H1 (cell line): ENCODE measurements around the gene TFAP2C. TPM values are rescaled to one million over a fixed set of nuclear protein-coding genes. Genes with fewer than 3 reads are reported as not detected.

Experiments used
- CTCF ChIA-PET: fragments of 300-600 bp; sonication (Branson Sonifier 250); formaldehyde crosslinking; loops from one replicate; lab custom pipeline; 2021; ENCODE audit not compliant: partially characterized antibody; lab: Charles Lee
- POLR2A ChIA-PET: fragments of 300-600 bp; sonication (Branson Sonifier 250); formaldehyde crosslinking; loops from one replicate; lab custom pipeline; 2021; ENCODE audit warnings: inconsistent platforms; ENCODE audit not compliant: partially characterized antibody; lab: Charles Lee
- DNase-seq, 2 experiments: peaks; one replicate each; pipeline versions ENCODE4 v3.0.0 to v3.0.0-alpha.2; 2010 to 2022; ENCODE audit warnings: low spot score in 2 of 2, low read depth in 1 of 2, mixed read lengths in 1 of 2
- FAIRE-seq: peaks from 2 replicates; lab custom pipeline; 2011; peaks lifted over from hg19 to GRCh38; lab: Jason Lieb, UNC
- H2AFZ ChIP-seq: 2 replicates; pipeline ENCODE4 v1.8.1; 2012; ENCODE audit warnings: low read length, inconsistent platforms
- H2AK5ac ChIP-seq: 2 replicates; pipeline ENCODE4 v1.6.1; 2013; ENCODE audit warnings: low read depth, low read length
- H2BK120ac ChIP-seq: replicated peaks from 2 replicates; pipeline ENCODE3; 2013; ENCODE audit warnings: low read depth, low read length, inconsistent platforms
- H2BK12ac ChIP-seq: 2 replicates; pipeline ENCODE4 v1.6.1; 2013; ENCODE audit warnings: low read depth, low read length
- H2BK15ac ChIP-seq: 2 replicates; pipeline ENCODE4 v1.6.1; 2013; ENCODE audit warnings: low read length
- H2BK20ac ChIP-seq: 2 replicates; pipeline ENCODE4 v1.6.1; 2013; ENCODE audit warnings: low read length
- H2BK5ac ChIP-seq: 2 replicates; pipeline ENCODE4 v1.6.1; 2013; ENCODE audit warnings: low read depth, low read length
- H3K14ac ChIP-seq: 2 replicates; pipeline ENCODE4 v1.6.1; 2013; ENCODE audit warnings: inconsistent platforms; ENCODE audit not compliant: insufficient read length
- H3K18ac ChIP-seq: 2 replicates; pipeline ENCODE4 v1.6.1; 2013; ENCODE audit warnings: low read length; ENCODE audit errors: extremely low read depth
- H3K23ac ChIP-seq: 2 replicates; pipeline ENCODE4 v1.6.1; 2013; ENCODE audit warnings: inconsistent platforms; ENCODE audit not compliant: insufficient read length
- H3K23me2 ChIP-seq: 2 replicates; pipeline ENCODE4 v1.6.1; 2013; ENCODE audit warnings: low read depth, low read length
- H3K27ac ChIP-seq: 2 replicates; pipeline ENCODE4 v1.6.1; 2011; ENCODE audit warnings: low read depth, low read length, inconsistent platforms
- H3K27me3 ChIP-seq, 4 experiments: replicated peaks in 1 of 4; 1 replicate in 1 of 4; 2 replicates in 3 of 4; pipeline versions ENCODE4 v1.6.1 to v1.8.1; 2011 to 2013; ENCODE audit warnings: low read length in 3 of 4, mild to moderate bottlenecking in 3 of 4, inconsistent platforms in 2 of 4, mixed read lengths in 2 of 4, moderate library complexity in 1 of 4; ENCODE audit not compliant: control insufficient read depth in 3 of 4, insufficient read depth in 3 of 4; ENCODE audit errors: extremely low read depth in 1 of 4
- H3K36me3 ChIP-seq, 4 experiments: 2 replicates each; pipeline versions ENCODE4 v1.6.1 to v1.8.1; 2011 to 2013; ENCODE audit warnings: mild to moderate bottlenecking in 4 of 4, low read length in 3 of 4, moderate library complexity in 2 of 4, control low read depth in 1 of 4, inconsistent platforms in 1 of 4; ENCODE audit not compliant: insufficient read depth in 4 of 4, control insufficient read depth in 2 of 4
- H3K4ac ChIP-seq: replicated peaks from 2 replicates; pipeline ENCODE3; 2013; ENCODE audit warnings: low read length, low read depth, mixed read lengths, inconsistent platforms; ENCODE audit not compliant: insufficient read length
- H3K4me1 ChIP-seq, 4 experiments: replicated peaks in 1 of 4; 1 replicate in 1 of 4; 2 replicates in 3 of 4; pipeline versions ENCODE4 v1.6.1 to v1.8.1; 2011 to 2013; ENCODE audit warnings: low read length in 3 of 4, inconsistent platforms in 2 of 4, mixed read lengths in 1 of 4; ENCODE audit not compliant: insufficient read depth in 4 of 4, control insufficient read depth in 3 of 4
- H3K4me2 ChIP-seq, 2 experiments: 2 replicates each; pipeline versions ENCODE4 v1.6.1 to v1.8.1; 2011 to 2013; ENCODE audit warnings: low read depth in 2 of 2, low read length in 2 of 2, control low read depth in 1 of 2, inconsistent platforms in 1 of 2, mild to moderate bottlenecking in 1 of 2; ENCODE audit not compliant: insufficient read depth in 1 of 2
- H3K4me3 ChIP-seq, 4 experiments: fragments of 200-600, 300-600 bp in 1 of 4; sonication (generic), shearing (Covaris generic), sonication (Bioruptor Twin) in 1 of 4; 2 replicates each; pipeline versions ENCODE4 v1.5.1 to v1.8.1; 2011 to 2016; ENCODE audit warnings: low read length in 4 of 4, low read depth in 3 of 4, control low read depth in 2 of 4, inconsistent platforms in 2 of 4, mild to moderate bottlenecking in 2 of 4, mixed read lengths in 1 of 4, moderate library complexity in 1 of 4; ENCODE audit not compliant: insufficient read depth in 2 of 4; ENCODE audit errors: extremely low read depth in 1 of 4
- H3K56ac ChIP-seq: replicated peaks from 2 replicates; pipeline ENCODE3; 2013; ENCODE audit warnings: low read depth, mild to moderate bottlenecking, mixed read lengths, low read length, inconsistent platforms; ENCODE audit not compliant: insufficient read length
- H3K79me1 ChIP-seq: 2 replicates; pipeline ENCODE4 v1.6.1; 2013; ENCODE audit warnings: low read depth, low read length, control low read depth
- H3K79me2 ChIP-seq, 2 experiments: 2 replicates each; pipeline versions ENCODE4 v1.6.1 to v1.8.1; 2012 to 2013; ENCODE audit warnings: low read length in 2 of 2, mild to moderate bottlenecking in 2 of 2, inconsistent platforms in 1 of 2; ENCODE audit not compliant: insufficient read depth in 2 of 2, control insufficient read depth in 1 of 2
- H3K9ac ChIP-seq, 4 experiments: replicated peaks in 1 of 4; 1 replicate in 1 of 4; 2 replicates in 3 of 4; pipeline versions ENCODE4 v1.6.1 to v1.8.1; 2011 to 2013; ENCODE audit warnings: low read depth in 3 of 4, low read length in 3 of 4, control low read depth in 2 of 4, mild to moderate bottlenecking in 2 of 4, moderate library complexity in 2 of 4, inconsistent platforms in 1 of 4; ENCODE audit errors: extremely low read depth in 1 of 4
- H3K9me3 ChIP-seq, 2 experiments: 2 replicates each; pipeline versions ENCODE4 v1.6.1 to v1.8.1; 2012 to 2013; ENCODE audit warnings: mild to moderate bottlenecking in 2 of 2, moderate library complexity in 2 of 2, control low read depth in 1 of 2, inconsistent platforms in 1 of 2, low read depth in 1 of 2, low read length in 1 of 2, mixed read lengths in 1 of 2; ENCODE audit not compliant: insufficient read depth in 2 of 2
- H4K20me1 ChIP-seq, 2 experiments: replicated peaks in 1 of 2; 2 replicates each; pipeline versions ENCODE3 to v1.8.1; 2011 to 2013; ENCODE audit warnings: inconsistent platforms in 2 of 2, low read length in 2 of 2, mild to moderate bottlenecking in 1 of 2; ENCODE audit not compliant: insufficient read depth in 2 of 2, control insufficient read depth in 1 of 2
- H4K5ac ChIP-seq: 2 replicates; pipeline ENCODE4 v1.6.1; 2013; ENCODE audit warnings: low read length, low read depth, mixed read lengths, inconsistent platforms; ENCODE audit not compliant: insufficient read length
- H4K8ac ChIP-seq: 2 replicates; pipeline ENCODE4 v1.8.0; 2013; ENCODE audit warnings: mild to moderate bottlenecking, moderate library complexity, low read length, inconsistent platforms; ENCODE audit not compliant: insufficient read depth; ENCODE audit errors: extremely low read depth
- H4K91ac ChIP-seq: replicated peaks from 2 replicates; pipeline ENCODE3; 2013; ENCODE audit warnings: low read length, mixed read lengths, inconsistent platforms; ENCODE audit not compliant: insufficient read length
- RAD21 ChIP-seq, 2 experiments: IDR thresholded peaks in 1 of 2; conservative IDR thresholded peaks in 1 of 2; 2 replicates each; pipeline ENCODE4 v1.6.1; 2011; ENCODE audit warnings: low read depth in 2 of 2, low read length in 2 of 2, improper control_type of control experiment in 1 of 2, inconsistent platforms in 1 of 2, mild to moderate bottlenecking in 1 of 2, moderate library complexity in 1 of 2
- SIRT6 ChIP-seq: IDR thresholded peaks from one replicate; pipeline ENCODE4 v1.7.1; 2012; ENCODE audit warnings: low read length, inconsistent platforms
- WGBS, 2 experiments: shearing (Covaris generic) in 1 of 2; methylation state at CpG; one replicate each; pipeline versions ENCODE4 v1.1.6 to v1.1.7; 2013 to 2015; ENCODE audit warnings: low lambda C conversion rate in 2 of 2, mixed read lengths in 2 of 2, inconsistent platforms in 1 of 2, low coverage in 1 of 2, missing lambda C conversion rate in 1 of 2; ENCODE audit not compliant: insufficient replicate concordance in 2 of 2, insufficient coverage in 1 of 2, insufficient read length in 1 of 2; ENCODE audit errors: extremely low coverage in 1 of 2, missing lambda C conversion rate in 1 of 2; 5-methylcytosine and 5-hydroxymethylcytosine counted together
- polyA plus RNA-seq, 7 experiments: library from polyadenylated mRNA; depleted of rRNA in 3 of 7; stranded (reverse) in 5 of 7; unstranded in 2 of 7; fragments of >200 nt in 5 of 7; fragments of 200-250 nt in 2 of 7; gene quantifications; 1 replicate in 5 of 7; 2 replicates in 1 of 7; 4 replicates in 1 of 7; pipeline versions ENCODE4 v1.2.1 to v1.2.3, GENCODE V29; 2011 to 2013; ENCODE audit warnings: missing spikeins in 2 of 7, mixed read lengths in 2 of 7
- total RNA-seq: library from RNA; stranded (reverse); fragmentation: NEBNext Ultra II Directional; extraction: Animal tissue kit (Norgen Biotek cat#: 25700); gene quantifications from 2 replicates; pipeline ENCODE4 v1.2.1, GENCODE V29; 2021

The TFAP2C gene
- total and polyA plus RNA-seq, 2 of the 8 experiments (the other 6 are each of a cell fraction or from before 2014, with no cell fraction given): 1.7 to 5.8 TPM

- H3K56ac ChIP-seq: no peak overlapping the region
- FAIRE-seq (no peak), DNase-seq (no peak)
- H3K9me3 ChIP-seq: no peaks in the 10 kb centered on the region
- no peak overlapping the region for H4K8ac ChIP-seq
- peaks cover 1% of the 10 kb centered on the region; the same call in 1 of the 2 replicates for H3K23me2 ChIP-seq
- H3K79me1 ChIP-seq: no peaks in the 10 kb centered on the region
- H4K91ac ChIP-seq: no peak overlapping the region
- H4K5ac ChIP-seq: no peak overlapping the region
- no peak overlapping the region for H2BK20ac ChIP-seq
- CTCF ChIA-PET: interaction anchor here (0.6 kb wide), 1 partner anchor 404 kb away, joined by 3 read pairs; no protein-coding TSS in a partner anchor
- no peak overlapping the region for H3K18ac ChIP-seq
- no peaks in the 10 kb centered on the region for H4K20me1 ChIP-seq
- no peak overlapping the region for H3K4me2 ChIP-seq
- no peak overlapping the region for H3K14ac ChIP-seq
- H2AK5ac ChIP-seq: no peak overlapping the region
- no peaks in the 10 kb centered on the region for H3K27me3 ChIP-seq
- H3K23ac ChIP-seq: no peak overlapping the region
- H2BK120ac ChIP-seq: no peak overlapping the region
- H2AFZ ChIP-seq: no peak overlapping the region
- 82% methylated on average over 16 of the region's 16 CpGs; no CpG with 5 or more reads in 1 of the 2 experiments for WGBS, 2 experiments
- no peak overlapping the region for H3K4ac ChIP-seq
- POLR2A ChIA-PET: no interaction called here
- no peaks in the 10 kb centered on the region for H3K36me3 ChIP-seq
- peaks cover 5 to 12% (median 9%) of the 10 kb centered on the region in 4 experiments for H3K4me1 ChIP-seq
- TF ChIP-seq RAD21 (IDR thresholded peaks at IDR 0.05 in 1 of 2, conservative IDR thresholded peaks at IDR 0.05 in 1 of 2; ENCODE audit: low read depth in 2 of 2, low read length in 2 of 2) (peak; percentile 8 to 42; a peak in 2 of 4 replicates), SIRT6 (no peak)
- TF ChIP-seq, all 59 proteins: peak for 1
- no peak overlapping the region for H2BK5ac ChIP-seq
- peak overlapping the region; percentile 72; the same call in 1 of the 2 replicates for H2BK15ac ChIP-seq
- no peak overlapping the region for H3K9ac ChIP-seq
- H3K27ac ChIP-seq: no peak overlapping the region
- H3K79me2 ChIP-seq: no peaks in the 10 kb centered on the region
- H3K4me3 ChIP-seq: no peak overlapping the region
- no peak overlapping the region for H2BK12ac ChIP-seq
Measured at GRCh38 chr20:56685879-56686278, 56.8 kb downstream of the TFAP2C start.
